IPS-11a (cell line): ENCODE results near the gene PSMA4.
A peak's percentile ranks its signal among the peaks of the same experiment; 100 is the strongest.
"Not testable (repeated sequence)": the region's sequence is repeated elsewhere in the genome, so short reads cannot be mapped to it uniquely, and the experiment has no call there.

ENCODE experiments used
- H3K4me3 ChIP-seq: one replicate; pipeline ENCODE4 v1.5.1; 2013; ENCODE audit warnings: low read depth, low read length, control low read depth

Gene PSMA4

DNA sequence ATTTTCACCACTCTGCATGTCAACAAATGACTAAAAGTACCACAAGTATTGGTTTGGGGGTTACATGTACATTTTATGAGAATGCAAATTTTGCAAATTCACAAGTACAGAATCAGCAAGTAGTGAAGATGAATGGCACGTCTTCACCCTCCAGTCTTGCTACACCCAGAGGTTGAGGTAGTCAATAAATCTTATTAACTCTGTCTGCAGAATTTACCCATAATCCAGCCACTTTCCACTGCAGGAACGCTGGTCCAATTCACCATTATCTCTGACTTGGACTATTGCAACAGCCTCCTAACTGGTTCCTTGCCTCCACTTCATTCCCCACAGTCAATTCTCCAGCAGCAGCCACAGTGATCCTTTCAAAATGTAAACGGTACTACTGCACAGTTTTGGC lies 10.6 kb downstream of the PSMA4 start:
- H3K4me3 ChIP-seq = no peak overlapping the region

DNA sequence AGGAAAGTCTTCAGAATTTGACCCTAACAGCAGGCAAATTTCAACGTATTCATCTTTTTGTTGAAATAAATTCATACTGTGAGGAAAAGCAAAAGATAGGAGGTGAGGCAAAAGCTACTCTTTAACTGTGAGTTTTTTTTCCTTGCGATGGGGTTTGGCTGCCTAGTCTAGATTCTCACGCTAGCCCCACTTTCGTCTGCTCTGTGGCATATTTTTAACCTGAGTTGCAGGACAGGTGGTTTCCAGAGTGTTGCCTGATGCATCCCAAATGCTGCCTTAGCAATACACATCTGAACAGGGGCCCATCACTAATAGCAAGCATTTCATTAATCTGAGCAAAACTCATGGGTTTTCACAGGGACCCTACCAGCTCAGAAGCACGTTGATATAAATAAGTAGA lies 11.7 kb downstream of the PSMA4 start:
- no peak overlapping the region for H3K4me3 ChIP-seq

DNA sequence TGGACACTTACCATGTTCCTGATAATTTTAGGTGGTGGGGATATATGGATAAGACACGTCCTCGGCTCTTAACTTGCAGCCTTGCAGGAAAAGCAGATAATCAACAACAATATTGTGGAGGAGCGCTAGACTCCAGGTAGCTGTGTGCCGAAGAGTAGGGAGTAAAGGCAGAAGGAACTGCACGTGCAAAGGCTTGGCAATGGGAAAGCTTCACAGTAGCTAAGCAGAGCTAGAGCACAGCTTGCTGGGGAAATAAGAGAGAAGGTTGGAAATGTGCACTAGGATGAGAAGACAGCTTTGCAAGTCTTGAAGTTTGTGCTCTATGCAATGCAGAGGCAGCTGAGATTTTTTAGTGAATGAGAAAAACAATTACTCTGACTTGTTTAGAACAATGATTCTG lies 12.4 kb downstream of the PSMA4 start:
- H3K4me3 ChIP-seq = no peak overlapping the region

DNA sequence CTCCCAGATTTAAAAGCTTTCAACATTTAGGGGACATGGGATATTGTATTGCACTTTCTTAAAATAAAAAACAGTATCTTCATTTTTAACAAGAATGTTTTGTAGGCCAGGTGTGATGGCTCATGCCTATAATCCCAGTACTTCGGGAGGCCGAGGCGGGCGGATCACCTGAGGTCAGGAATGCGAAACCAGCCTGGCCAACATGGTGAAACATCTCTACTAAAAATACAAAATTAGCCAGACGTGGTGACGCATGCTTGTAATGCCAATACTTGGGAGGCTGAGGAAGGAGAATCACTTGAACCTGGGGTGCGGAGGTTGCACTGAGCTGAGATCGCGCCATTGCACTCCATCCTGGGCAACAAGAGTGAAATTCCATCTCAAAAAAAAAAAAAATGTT lies 20.0 kb downstream of the PSMA4 start:
- not testable (repeated sequence) for H3K4me3 ChIP-seq

DNA sequence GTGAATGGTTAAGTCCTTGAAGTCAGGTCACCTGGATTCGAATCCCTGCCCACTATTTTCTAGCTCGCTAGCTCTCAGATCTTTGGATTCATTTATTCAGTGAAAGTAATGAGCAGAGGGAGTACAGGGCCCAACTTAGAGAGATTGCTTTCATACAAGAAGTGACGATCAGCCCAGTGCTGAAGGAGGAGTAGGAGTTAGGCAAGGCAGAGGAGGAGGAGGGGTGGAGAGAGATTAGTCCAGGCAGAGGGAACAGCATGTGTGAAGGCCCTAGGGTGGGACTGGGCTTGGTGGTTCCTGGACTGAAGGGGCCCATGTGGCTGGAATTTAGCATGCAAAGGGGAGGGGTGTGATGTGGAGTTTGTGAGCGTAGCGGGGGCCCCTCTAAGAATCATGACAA lies 21.2 kb downstream of the PSMA4 start:
- H3K4me3 ChIP-seq = no peak overlapping the region

DNA sequence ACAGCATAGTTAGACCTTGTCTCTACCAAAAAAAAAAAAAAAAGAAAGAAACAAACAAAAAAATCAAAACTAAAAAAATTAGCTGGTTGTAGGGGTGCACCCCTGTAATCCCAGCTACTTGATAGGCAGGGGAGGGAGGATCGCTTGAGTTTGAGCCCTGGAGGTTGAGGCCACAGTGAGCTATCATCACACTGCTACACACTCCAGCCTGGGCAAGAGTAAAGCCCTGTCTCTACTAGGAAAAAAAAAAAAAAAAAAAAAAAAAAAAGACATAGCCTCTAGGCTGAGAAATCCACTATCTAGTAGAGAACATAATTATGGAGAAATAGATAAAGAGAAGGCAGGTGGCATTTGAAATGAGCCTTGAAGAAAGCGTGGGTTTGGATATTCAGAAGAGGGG lies 22.8 kb downstream of the PSMA4 start:
- no peak overlapping the region for H3K4me3 ChIP-seq

DNA sequence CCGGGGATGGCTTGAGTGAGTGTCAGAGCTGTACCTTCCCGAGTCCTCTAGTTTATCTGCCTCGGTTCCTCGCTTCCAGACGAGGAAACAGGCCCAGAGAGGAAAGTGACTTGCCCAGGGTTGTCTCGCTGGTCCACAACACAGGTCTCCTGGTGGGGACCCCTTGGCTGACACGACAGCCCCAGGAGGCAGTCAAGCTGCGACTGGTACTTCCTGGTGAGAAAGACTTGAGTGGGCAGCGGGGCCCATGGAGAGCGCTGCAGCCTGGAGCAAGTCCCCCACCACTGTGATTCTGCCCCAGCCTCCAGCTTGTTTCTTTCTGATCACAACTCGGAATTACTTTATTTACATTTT lies 24.5 kb downstream of the PSMA4 start:
- H3K4me3 ChIP-seq = no peak overlapping the region

DNA sequence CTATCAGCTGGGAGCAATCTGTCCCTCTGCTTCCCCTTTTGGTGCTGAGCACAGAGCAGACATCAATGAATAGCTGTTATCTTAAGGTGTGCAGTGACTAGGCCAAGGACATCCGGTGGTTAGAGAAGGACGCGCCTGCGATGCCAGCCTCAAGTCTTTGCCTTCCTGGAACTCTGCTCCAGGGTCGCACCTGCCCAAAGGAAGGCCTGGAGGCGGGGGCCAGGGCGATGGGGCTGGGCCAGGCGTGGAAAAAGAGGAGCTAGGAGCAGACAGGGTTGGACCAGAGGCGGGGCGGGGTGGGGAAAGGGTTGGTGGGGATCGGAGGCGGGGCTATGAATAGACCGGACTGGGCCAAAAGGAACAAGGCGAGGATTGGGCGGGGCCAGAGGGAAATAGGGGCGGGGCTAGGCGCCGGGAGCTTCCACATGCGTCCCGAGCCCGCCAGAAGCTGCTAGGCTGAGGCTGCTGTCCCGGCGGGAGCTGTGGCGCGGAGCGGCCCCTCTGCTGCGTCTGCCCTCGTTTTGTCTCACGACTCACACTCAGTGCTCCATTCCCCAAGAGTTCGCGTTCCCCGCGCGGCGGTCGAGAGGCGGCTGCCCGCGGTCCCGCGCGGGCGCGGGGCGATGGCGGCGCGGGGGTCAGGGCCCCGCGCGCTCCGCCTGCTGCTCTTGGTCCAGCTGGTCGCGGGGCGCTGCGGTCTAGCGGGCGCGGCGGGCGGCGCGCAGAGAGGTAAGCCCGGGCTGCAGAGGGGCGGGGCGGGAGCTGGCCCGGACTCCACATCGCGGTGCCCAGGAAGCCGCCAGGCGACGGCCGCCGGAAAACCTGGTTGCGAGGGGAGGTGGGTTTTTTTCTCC lies 25.1 kb downstream of the PSMA4 start, which contains the start of gene CHRNA5:
TSS of gene CHRNA5 (plus strand) at position 424 of the 854 bp plus-strand sequence. CDS start at position 624, 200 bp downstream.
- peak within 1 kb of the TSS; percentile 83 for H3K4me3 ChIP-seq

DNA sequence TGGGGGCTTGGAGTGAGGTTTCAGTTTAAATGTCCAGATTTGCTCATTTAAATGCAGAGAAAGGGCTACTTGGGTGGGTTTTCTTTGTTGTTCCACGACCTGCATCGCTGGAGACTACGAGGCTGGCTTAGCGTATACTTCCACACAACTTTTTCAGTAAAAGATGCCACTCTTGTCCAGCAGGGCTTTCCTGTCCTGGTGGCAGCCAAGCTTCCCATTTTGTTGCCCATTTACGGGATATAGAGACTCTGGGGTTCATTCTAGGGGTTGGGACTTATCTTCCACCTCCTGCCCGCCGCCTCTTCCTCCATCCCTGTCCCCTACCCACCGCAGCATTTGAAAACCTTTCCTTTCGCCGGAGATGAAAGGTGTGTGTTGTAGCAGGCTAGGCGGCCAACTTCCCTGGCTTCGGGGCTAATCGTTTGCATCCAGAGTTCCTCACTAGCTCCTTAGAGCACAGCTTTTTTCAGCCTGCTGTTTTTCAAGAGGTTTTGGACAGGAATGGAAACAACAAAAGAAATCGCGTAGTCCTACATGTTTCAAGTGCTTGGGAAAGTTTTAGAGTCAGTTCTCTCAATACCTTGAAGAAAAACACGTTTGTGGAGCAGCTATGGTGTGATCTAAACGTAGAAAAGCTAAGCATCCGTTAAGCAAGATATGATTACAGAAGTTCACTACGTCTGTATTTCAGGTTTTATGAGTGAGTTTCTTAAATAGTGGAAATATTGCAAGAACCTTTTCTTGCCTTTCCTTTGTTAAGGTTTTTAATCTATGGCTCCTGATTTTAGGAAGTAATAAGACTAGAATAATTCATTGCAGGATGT lies 25.9 kb downstream of the PSMA4 start:
- H3K4me3 ChIP-seq = peak overlapping the region; percentile 83

DNA sequence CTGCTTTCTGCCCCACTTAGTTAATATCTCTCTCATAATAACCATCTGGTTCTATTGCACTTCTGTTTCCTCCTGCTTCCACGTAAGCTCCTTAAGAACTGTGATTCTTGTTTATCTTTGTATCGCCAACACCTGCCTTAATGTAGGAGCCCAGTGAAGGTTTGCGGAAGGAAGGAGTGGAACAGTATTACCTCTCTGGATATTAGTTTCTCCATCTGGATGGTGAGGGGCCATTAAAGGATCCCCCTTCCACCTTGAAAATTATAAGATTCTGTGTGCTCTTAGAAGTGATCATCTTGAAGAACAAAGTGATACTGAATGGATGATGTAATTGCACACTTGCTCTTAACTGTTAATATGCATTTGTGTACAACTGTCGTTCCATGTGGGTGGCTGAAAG lies 27.3 kb downstream of the PSMA4 start:
- H3K4me3 ChIP-seq = no peak overlapping the region

DNA sequence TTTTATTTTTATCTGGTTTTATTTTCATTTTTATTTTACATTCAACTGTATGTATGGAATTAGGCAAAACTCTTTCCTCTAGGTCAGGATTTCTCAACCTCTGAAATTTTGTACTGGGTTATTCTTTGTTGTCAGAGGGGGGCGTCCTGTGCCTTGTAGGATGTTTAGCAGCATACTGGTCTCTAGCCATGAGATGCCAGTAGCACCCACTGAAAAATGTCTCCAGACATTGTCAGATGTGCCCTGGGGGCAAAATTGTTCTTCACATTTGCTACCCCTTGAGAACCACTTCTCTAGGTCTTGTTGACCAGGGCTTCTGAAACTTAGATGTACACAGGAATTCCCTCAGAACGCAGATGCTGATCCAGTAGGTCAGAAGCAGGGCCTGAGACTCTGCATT lies 30.5 kb downstream of the PSMA4 start:
- H3K4me3 ChIP-seq = no peak overlapping the region

DNA sequence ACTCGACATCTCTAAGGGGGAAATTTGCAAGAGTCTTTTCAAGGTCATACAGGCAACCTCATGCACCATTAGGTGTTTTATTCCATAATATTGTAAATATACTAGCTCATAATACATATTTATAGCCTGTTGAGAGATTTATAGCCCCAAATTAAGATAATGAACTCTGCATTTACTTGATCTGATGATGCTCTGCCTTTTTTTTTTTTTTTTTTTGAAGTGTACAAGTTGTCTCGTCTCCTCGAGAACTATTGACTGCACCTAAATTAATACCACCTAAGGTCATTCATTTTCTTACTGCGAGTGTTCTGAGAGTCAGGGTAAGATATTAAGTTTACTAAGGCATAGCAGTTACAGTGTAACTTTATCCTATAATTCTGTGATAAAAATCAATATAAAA lies 31.1 kb downstream of the PSMA4 start:
- no peak overlapping the region for H3K4me3 ChIP-seq

DNA sequence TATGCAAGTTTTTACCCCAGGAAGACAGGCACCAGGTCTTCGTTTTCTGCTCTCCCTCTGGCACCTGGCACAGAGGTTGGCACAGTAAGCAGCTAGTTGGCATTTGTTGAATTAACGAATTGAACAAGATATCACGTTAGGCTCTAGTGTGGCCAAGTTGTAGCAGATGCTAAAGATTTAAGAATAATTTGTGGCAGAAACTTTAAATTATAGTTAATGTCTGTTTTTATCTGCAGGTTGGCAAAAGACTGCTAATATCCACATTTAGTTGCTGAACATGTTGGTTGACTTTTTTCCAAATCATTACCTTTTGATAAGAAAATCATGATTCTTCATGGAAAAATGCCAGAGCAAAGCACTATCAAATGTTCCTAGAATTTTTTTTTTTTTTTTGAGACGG lies 33.2 kb downstream of the PSMA4 start:
- H3K4me3 ChIP-seq = no peak overlapping the region

DNA sequence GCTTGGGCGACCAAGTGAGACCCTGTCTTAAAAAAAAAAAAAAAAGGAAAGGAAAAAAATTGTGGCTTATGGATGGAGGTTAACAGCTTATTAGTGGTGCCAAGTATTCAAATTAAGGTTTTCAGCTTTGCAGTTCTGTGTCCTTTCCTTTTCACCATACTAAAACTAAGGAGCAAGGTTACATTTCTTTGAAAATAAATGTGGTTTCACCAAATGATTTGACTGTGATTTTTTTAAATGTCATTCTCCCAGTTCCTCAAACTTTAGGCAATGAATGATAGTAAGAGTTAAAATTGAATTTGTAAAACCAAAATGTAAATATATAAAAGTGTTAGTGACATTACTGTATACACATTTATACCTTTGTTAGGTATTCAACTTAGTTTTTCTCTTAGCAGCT lies 34.7 kb downstream of the PSMA4 start:
- H3K4me3 ChIP-seq = no peak overlapping the region

DNA sequence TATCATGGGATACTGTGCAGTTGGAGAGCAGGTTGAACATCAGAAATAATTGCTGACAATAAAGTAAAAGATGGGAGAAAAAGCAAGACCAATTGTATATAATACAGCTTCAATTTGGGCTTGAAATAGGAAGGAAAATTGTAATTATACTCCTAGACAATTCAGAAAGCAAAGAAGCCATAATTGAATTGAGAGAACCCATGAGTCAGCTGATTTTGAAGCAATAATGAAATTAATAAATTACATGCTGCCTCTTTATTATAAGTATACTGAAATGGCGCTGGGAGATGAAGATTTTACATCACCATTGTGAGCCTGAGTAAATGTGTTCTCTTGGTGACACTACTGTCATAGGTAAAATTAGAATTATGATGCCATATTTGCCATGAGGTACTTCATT lies 57.3 kb downstream of the PSMA4 start:
- no peak overlapping the region for H3K4me3 ChIP-seq

DNA sequence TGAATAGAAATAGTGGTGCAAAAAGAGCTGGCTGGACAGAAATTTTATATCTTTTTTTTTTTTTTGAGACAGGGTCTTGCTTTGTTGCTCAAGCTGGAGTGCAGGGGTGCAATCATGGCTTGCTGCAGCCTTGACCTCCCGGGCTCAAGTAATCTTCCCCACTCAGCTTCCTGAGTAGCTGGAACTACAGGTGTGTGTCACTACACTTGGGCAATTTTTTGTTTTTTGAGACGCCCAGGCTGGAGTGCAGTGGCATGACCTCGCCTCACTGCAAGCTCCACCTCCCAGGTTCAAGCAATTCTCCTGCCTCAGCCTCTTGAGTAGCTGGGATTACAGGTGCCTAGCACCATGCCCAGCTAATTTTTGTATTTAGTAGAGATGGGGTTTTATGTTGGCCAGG lies 58.1 kb downstream of the PSMA4 start:
- H3K4me3 ChIP-seq = no peak overlapping the region

DNA sequence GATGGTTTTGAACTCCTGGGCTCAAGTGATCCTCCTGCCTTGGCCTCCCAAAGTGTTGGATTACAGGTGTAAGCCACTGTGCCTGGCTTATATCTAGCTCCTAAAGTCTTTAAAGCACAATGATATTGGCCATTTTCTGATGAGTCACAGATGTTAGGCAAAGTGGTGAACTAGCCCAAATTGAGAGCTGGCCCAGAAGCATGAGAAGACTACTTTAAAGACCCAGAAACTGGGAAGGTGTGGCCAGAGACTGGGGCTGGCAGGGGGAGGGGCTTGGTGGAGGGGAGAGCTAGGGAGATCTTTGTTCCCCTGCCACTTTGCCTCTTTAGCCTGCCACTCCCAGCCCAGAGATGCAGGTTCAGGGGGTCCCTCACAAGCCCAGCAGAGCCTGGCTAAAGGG lies 58.9 kb downstream of the PSMA4 start:
- no peak overlapping the region for H3K4me3 ChIP-seq
